Heart left ventricle (tissue), 13 donors: ENCODE measurements around the gene TNS3.

ENCODE experiments used
- CTCF ChIP-seq, 12 donors: fragments of 200-600 bp; sonication (generic) in 4 of 12; IDR thresholded peaks; one replicate each; pipeline versions ENCODE4 v1.5.0 to v1.8.0; 2018 to 2022; ENCODE audit warnings: antibody characterized with exemption in 12 of 12, mild to moderate bottlenecking in 5 of 12
- POLR2A ChIP-seq, 2 donors: fragments of 450-650 bp; IDR thresholded peaks; one replicate each; pipeline ENCODE4 v1.6.1; 2017; ENCODE audit warnings: antibody characterized with exemption in 2 of 2, mild to moderate bottlenecking in 2 of 2, moderate library complexity in 2 of 2
- donor health status: ischemic (EF 13 %, LVEDD 7.1; RV severe dilation, severe dysfunction).
- donor health status: DM: no; HTN: yes; CAD: no.
- donor health status: DM: no; HTN: no; CAD: no.
- donor health status: ischemic (EF 25% LVEDD 6.9; RV normal size, moderate dysfunction).
- donor health status: ischemic (EF 25% LVEDD 5.7; RV mildly dilated, moderate dysfunction).
- donor health status: ischemic (EF 35%, LVEDD 5.7; RV mildly dilated, moderate dysfunction).
- donor health status: nonischemic (EF 11% LVEDD 7.7; RV severe dilation, severe dysfunction).
- donor health status: DM: yes; HTN: yes; CAD: no.
- donor health status: PGD.
- donor health status: ischemic (EF 29% LVEDD 5.4; RV normal size, mild dysfunction).
- donor health status: nonischemic (EF 23%, LVEDD 6.1; RV moderate dilation, normal function).

- TF ChIP-seq CTCF (IDR thresholded peaks at IDR 0.05) (no peak), POLR2A (IDR thresholded peaks at IDR 0.05) (no peak)
These were observed 326.9 kb downstream of the TNS3 start for GRCh38 chr7:47255007-47255406.
